Fibroblast of lung (primary cell): Measurements from ENCODE around the gene OTOS. TPM values are rescaled to one million over a fixed set of nuclear protein-coding genes. Genes with fewer than 3 reads are reported as not detected.

Experiments used
- DNase-seq, 2 donors: peaks; one replicate each; pipeline versions ENCODE4 v3.0.0 to v3.0.0-alpha.2; 2010; ENCODE audit warnings: low read depth in 2 of 2
- H2AFZ ChIP-seq: 2 replicates; pipeline ENCODE4 v1.5.1; 2012; ENCODE audit warnings: low read length, control low read depth, inconsistent platforms
- H3K27ac ChIP-seq: 2 replicates; pipeline ENCODE4 v1.5.1; 2011; ENCODE audit warnings: low read length, control low read depth; ENCODE audit not compliant: insufficient read depth
- H3K27me3 ChIP-seq: 2 replicates; pipeline ENCODE4 v1.5.1; 2011; ENCODE audit warnings: mild to moderate bottlenecking, low read length; ENCODE audit not compliant: control insufficient read depth, insufficient read depth
- H3K36me3 ChIP-seq: 2 replicates; pipeline ENCODE4 v1.5.1; 2011; ENCODE audit warnings: low read length; ENCODE audit not compliant: control insufficient read depth, insufficient read depth
- H3K4me1 ChIP-seq: 2 replicates; pipeline ENCODE4 v1.5.1; 2011; ENCODE audit warnings: low read length; ENCODE audit not compliant: control insufficient read depth, insufficient read depth; ENCODE audit errors: extremely low read depth
- H3K4me2 ChIP-seq: 2 replicates; pipeline ENCODE4 v1.5.1; 2011; ENCODE audit warnings: low read length, control low read depth; ENCODE audit not compliant: insufficient read depth; ENCODE audit errors: extremely low read depth
- H3K4me3 ChIP-seq, 4 experiments: fragments of 200-600 bp in 1 of 4; sonication (generic) in 1 of 4; replicated peaks in 1 of 4; 2 replicates each; pipeline ENCODE4 v1.5.1; 2011 to 2016; ENCODE audit warnings: low read length in 4 of 4, low read depth in 3 of 4, mild to moderate bottlenecking in 3 of 4, control low read depth in 2 of 4, inconsistent platforms in 1 of 4, mixed read lengths in 1 of 4; ENCODE audit not compliant: insufficient read depth in 1 of 4; ENCODE audit errors: control extremely low read depth in 1 of 4
- H3K79me2 ChIP-seq: 2 replicates; pipeline ENCODE4 v1.5.1; 2012; ENCODE audit warnings: mild to moderate bottlenecking, low read length, inconsistent platforms; ENCODE audit not compliant: control insufficient read depth, insufficient read depth
- H3K9ac ChIP-seq: 2 replicates; pipeline ENCODE4 v1.5.1; 2011; ENCODE audit warnings: mild to moderate bottlenecking, low read length, control low read depth; ENCODE audit not compliant: insufficient read depth
- H3K9me3 ChIP-seq: 2 replicates; pipeline ENCODE4 v1.5.1; 2012; ENCODE audit warnings: low read depth, low read length; ENCODE audit not compliant: control insufficient read depth, insufficient read depth
- H4K20me1 ChIP-seq: 2 replicates; pipeline ENCODE4 v1.5.1; 2011; ENCODE audit warnings: low read length; ENCODE audit not compliant: control insufficient read depth, insufficient read depth; ENCODE audit errors: extremely low read depth
- EZH2 ChIP-seq: IDR thresholded peaks from 2 replicates; pipeline ENCODE4 v1.5.1; 2012; ENCODE audit warnings: low read length, control low read depth, mild to moderate bottlenecking; ENCODE audit errors: missing control alignments
- polyA plus RNA-seq, 2 donors: library from polyadenylated mRNA; depleted of rRNA in 1 of 2; stranded (reverse) in 1 of 2; unstranded in 1 of 2; fragments of >200 nt; gene quantifications; 2 replicates each; pipeline ENCODE4 v1.2.1, GENCODE V29; 2011 to 2012; ENCODE audit warnings: missing spikeins in 1 of 2
- total RNA-seq: library from RNA; depleted of rRNA; stranded (reverse); fragments of >200 nt; gene quantifications from 2 replicates; pipeline ENCODE4 v1.2.1, GENCODE V29; 2014
- TF ChIP-seq, protein P1 (sequence below), 2 donors: IDR thresholded peaks in 1 of 2; conservative IDR thresholded peaks in 1 of 2; 1 replicate in 1 of 2; 2 replicates in 1 of 2; pipeline ENCODE4 v1.5.1; 2011 to 2012; ENCODE audit warnings: low read length in 2 of 2, control low read depth in 1 of 2, inconsistent platforms in 1 of 2, low read depth in 1 of 2, mild to moderate bottlenecking in 1 of 2

Gene OTOS
- total and polyA plus RNA-seq, 2 donors (not counting 1 experiment from before 2014, with no cell fraction given): not detected

GRCh38 chr2:240154606-240155005 is 14.1 kb upstream of the OTOS start:
- no peaks in the 10 kb centered on the region for H3K79me2 ChIP-seq
- H3K4me1 ChIP-seq: no peaks in the 10 kb centered on the region
- peaks cover 5% of the 10 kb centered on the region for H3K27me3 ChIP-seq
- H2AFZ ChIP-seq: no peak overlapping the region
- H3K9me3 ChIP-seq: no peaks in the 10 kb centered on the region
- no peak overlapping the region for H3K4me3 ChIP-seq
- no peaks in the 10 kb centered on the region for H3K36me3 ChIP-seq
- DNase-seq: no peak
- H3K27ac ChIP-seq: no peak overlapping the region
- no peaks in the 10 kb centered on the region for H4K20me1 ChIP-seq
- H3K9ac ChIP-seq: no peak overlapping the region
- H3K4me2 ChIP-seq: no peak overlapping the region
- no peak for TF ChIP-seq EZH2
- TF ChIP-seq, protein P1, sequence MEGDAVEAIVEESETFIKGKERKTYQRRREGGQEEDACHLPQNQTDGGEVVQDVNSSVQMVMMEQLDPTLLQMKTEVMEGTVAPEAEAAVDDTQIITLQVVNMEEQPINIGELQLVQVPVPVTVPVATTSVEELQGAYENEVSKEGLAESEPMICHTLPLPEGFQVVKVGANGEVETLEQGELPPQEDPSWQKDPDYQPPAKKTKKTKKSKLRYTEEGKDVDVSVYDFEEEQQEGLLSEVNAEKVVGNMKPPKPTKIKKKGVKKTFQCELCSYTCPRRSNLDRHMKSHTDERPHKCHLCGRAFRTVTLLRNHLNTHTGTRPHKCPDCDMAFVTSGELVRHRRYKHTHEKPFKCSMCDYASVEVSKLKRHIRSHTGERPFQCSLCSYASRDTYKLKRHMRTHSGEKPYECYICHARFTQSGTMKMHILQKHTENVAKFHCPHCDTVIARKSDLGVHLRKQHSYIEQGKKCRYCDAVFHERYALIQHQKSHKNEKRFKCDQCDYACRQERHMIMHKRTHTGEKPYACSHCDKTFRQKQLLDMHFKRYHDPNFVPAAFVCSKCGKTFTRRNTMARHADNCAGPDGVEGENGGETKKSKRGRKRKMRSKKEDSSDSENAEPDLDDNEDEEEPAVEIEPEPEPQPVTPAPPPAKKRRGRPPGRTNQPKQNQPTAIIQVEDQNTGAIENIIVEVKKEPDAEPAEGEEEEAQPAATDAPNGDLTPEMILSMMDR (conservative IDR thresholded peaks at IDR 0.05 in 1 of 2, IDR thresholded peaks at IDR 0.05 in 1 of 2; ENCODE audit: low read depth in 1 of 2, low read length in 2 of 2): no peak

- TF ChIP-seq, protein P1 (conservative IDR thresholded peaks at IDR 0.05 in 1 of 2, IDR thresholded peaks at IDR 0.05 in 1 of 2; ENCODE audit: low read depth in 1 of 2, low read length in 2 of 2): no peak
- no peak for TF ChIP-seq EZH2
- no peak overlapping the region for H3K4me3 ChIP-seq
- no peak overlapping the region for H2AFZ ChIP-seq
- no peaks in the 10 kb centered on the region for H3K36me3 ChIP-seq
- H3K4me2 ChIP-seq: no peak overlapping the region
- no peaks in the 10 kb centered on the region for H3K9me3 ChIP-seq
- H3K79me2 ChIP-seq: no peaks in the 10 kb centered on the region
- peaks cover 5% of the 10 kb centered on the region for H3K27me3 ChIP-seq
- H4K20me1 ChIP-seq: no peaks in the 10 kb centered on the region
- H3K9ac ChIP-seq: no peak overlapping the region
- no peak for DNase-seq
- no peaks in the 10 kb centered on the region for H3K4me1 ChIP-seq
- H3K27ac ChIP-seq: no peak overlapping the region
Observed at GRCh38 chr2:240153418-240153817, 13.0 kb upstream of the OTOS start.

- no peak overlapping the region for H3K4me3 ChIP-seq
- H3K27me3 ChIP-seq: peaks cover 5% of the 10 kb centered on the region
- no peak for DNase-seq
- H3K9me3 ChIP-seq: peaks cover 1% of the 10 kb centered on the region
- no peak overlapping the region for H3K4me2 ChIP-seq
- no peak overlapping the region for H3K27ac ChIP-seq
- no peaks in the 10 kb centered on the region for H4K20me1 ChIP-seq
- no peak overlapping the region for H2AFZ ChIP-seq
- no peaks in the 10 kb centered on the region for H3K36me3 ChIP-seq
- no peaks in the 10 kb centered on the region for H3K4me1 ChIP-seq
- TF ChIP-seq, protein P1 (conservative IDR thresholded peaks at IDR 0.05 in 1 of 2, IDR thresholded peaks at IDR 0.05 in 1 of 2; ENCODE audit: low read depth in 1 of 2, low read length in 2 of 2): no peak
- no peak for TF ChIP-seq EZH2
- no peaks in the 10 kb centered on the region for H3K79me2 ChIP-seq
- no peak overlapping the region for H3K9ac ChIP-seq
Observed at GRCh38 chr2:240151477-240152031, 11.1 kb upstream of the OTOS start.
